Mucosa of descending colon (tissue), 3 donors: ENCODE measurements around the gene TUBA3C. TPM values are rescaled to one million over a fixed set of nuclear protein-coding genes. Genes with fewer than 3 reads are reported as not detected.

Experiments
- ATAC-seq: fragments of 200-7000 bp; cut with Tn5 transposase; one replicate; pipeline ENCODE4 v1.9.1; 2020; ENCODE audit warnings: mild to moderate bottlenecking, moderate library complexity
- DNase-seq, 3 donors: peaks; one replicate each; pipeline ENCODE4 v3.0.0-alpha.2; 2020
- H3K36me3 ChIP-seq: fragments of 200-600 bp; one replicate; pipeline ENCODE4 v1.8.0; 2021; ENCODE audit warnings: low read depth, mild to moderate bottlenecking
- H3K4me1 ChIP-seq: fragments of 200-600 bp; one replicate; pipeline ENCODE4 v1.8.0; 2021; ENCODE audit warnings: low read depth, mild to moderate bottlenecking
- H3K4me3 ChIP-seq: fragments of 200-600 bp; one replicate; pipeline ENCODE4 v1.8.0; 2021; ENCODE audit warnings: mild to moderate bottlenecking
- H3K9me3 ChIP-seq: fragments of 200-600 bp; one replicate; pipeline ENCODE4 v1.8.0; 2021; ENCODE audit warnings: mild to moderate bottlenecking
- intact Hi-C, 2 donors: fragments of 100-400 bp; cut with DNase I in 1 of 2; cut with micrococcal nuclease in 1 of 2; formaldehyde crosslinking; loops; one replicate each; pipeline versions ENCODE4 v1.11.0 to v1.11.1; 2022; cut with DNase I, micrococcal nuclease
- total RNA-seq, 3 donors: library from RNA; stranded (reverse); fragmentation: NEBNext Ultra II Directional in 2 of 3; extraction: Animal tissue kit (Norgen Biotek cat#: 25700) in 2 of 3; gene quantifications; one replicate each; pipeline versions ENCODE4 v1.2.1 to v1.2.4, GENCODE V29; 2021 to 2023
- TF ChIP-seq, protein P1 (sequence below): fragments of 200-600 bp; IDR thresholded peaks from one replicate; pipeline ENCODE4 v1.8.0; 2022; ENCODE audit warnings: antibody characterized with exemption, mild to moderate bottlenecking
- donor health status: DM: no; HTN: no; CAD: no; lungs with moderate emphysema.
- donor health status: DM: no; HTN: no; CAD: no.
- donor health status: DM: no; HTN: yes; CAD: no.

The TUBA3C gene
- total RNA-seq, 3 donors from 2014 or later, result not detected

DNA sequence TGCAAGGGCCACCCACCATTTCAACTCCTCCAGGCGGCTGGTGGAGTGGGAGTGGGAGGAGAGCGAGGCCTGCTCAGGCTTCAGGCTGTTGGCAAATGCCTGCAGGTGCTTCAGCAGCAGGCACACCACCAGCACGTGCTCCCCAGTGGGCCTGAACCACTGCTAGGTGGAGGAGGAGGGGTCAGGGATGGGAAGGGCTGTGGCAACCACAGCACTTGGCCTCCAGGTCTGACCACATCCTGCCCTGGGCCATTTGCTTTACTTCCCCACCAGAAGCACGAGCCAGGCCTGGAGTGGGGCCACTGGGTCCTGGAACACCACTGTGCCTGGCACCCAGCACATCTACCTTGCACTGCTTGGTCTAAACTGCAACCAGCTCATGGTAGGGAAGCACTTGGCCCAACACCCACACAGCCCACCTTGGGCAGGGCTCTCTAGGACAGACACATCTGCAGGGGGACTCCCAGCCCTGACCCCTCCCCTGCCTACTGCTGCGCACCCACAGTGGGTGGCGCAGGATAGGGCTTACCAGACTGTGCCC is 26.2 kb downstream of the TUBA3C start:
- intact Hi-C loops, result no loop called here
- H3K36me3 ChIP-seq, result no peaks in the 10 kb centered on the region
- H3K4me3 ChIP-seq, result no peak overlapping the region
- TF ChIP-seq, protein P1, sequence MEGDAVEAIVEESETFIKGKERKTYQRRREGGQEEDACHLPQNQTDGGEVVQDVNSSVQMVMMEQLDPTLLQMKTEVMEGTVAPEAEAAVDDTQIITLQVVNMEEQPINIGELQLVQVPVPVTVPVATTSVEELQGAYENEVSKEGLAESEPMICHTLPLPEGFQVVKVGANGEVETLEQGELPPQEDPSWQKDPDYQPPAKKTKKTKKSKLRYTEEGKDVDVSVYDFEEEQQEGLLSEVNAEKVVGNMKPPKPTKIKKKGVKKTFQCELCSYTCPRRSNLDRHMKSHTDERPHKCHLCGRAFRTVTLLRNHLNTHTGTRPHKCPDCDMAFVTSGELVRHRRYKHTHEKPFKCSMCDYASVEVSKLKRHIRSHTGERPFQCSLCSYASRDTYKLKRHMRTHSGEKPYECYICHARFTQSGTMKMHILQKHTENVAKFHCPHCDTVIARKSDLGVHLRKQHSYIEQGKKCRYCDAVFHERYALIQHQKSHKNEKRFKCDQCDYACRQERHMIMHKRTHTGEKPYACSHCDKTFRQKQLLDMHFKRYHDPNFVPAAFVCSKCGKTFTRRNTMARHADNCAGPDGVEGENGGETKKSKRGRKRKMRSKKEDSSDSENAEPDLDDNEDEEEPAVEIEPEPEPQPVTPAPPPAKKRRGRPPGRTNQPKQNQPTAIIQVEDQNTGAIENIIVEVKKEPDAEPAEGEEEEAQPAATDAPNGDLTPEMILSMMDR, result no peak
- no peak for DNase-seq
- no peak for ATAC-seq
- no peaks in the 10 kb centered on the region for H3K4me1 ChIP-seq
- peaks cover 79% of the 10 kb centered on the region for H3K9me3 ChIP-seq

GRCh38 chr13:19154843-19155242 is 26.8 kb downstream of the TUBA3C start:
- no peak for DNase-seq
- ATAC-seq, result no peak
- H3K9me3 ChIP-seq, result peaks cover 79% of the 10 kb centered on the region
- H3K4me1 ChIP-seq, result no peaks in the 10 kb centered on the region
- no peak overlapping the region for H3K4me3 ChIP-seq
- H3K36me3 ChIP-seq, result no peaks in the 10 kb centered on the region
- intact Hi-C loops, result no loop called here
- TF ChIP-seq, protein P1, result no peak

- Histone ChIP-seq H3K9me3 (peaks cover 79% of the 10 kb centered on the region), H3K4me3 (no peak overlapping the region), H3K4me1 (no peaks in the 10 kb centered on the region), H3K36me3 (no peaks in the 10 kb centered on the region)
- DNase-seq (no peak), ATAC-seq (no peak)
- TF ChIP-seq, protein P1, result no peak
- intact Hi-C loops, result no loop called here
Observed at GRCh38 chr13:19153782-19154450, 27.7 kb downstream of the TUBA3C start.

DNA sequence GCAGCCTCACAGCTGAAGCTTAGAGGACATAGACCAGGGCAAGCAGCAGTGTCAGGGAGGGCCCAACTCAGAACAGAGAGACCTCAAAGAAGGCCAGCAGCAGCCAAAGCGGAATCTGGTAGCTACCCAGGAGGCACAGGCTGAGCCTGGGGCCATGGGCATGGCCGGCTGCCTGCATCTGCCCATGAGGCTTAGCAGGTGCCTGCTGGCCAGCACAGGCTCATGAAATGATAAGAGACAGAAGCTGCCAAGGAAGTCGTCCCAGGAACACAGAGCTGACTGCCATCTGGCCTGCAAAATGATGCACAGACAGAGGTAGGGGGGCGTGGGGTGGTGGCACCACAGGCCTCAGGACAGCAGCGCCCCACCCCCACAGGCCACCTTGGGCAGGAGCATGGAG is 29.2 kb downstream of the TUBA3C start:
- Histone ChIP-seq H3K4me3 (no peak overlapping the region), H3K9me3 (peaks cover 80% of the 10 kb centered on the region), H3K36me3 (no peaks in the 10 kb centered on the region), H3K4me1 (no peaks in the 10 kb centered on the region)
- ATAC-seq (no peak), DNase-seq (no peak)
- intact Hi-C loops, result no loop called here
- TF ChIP-seq, protein P1, result no peak

DNA sequence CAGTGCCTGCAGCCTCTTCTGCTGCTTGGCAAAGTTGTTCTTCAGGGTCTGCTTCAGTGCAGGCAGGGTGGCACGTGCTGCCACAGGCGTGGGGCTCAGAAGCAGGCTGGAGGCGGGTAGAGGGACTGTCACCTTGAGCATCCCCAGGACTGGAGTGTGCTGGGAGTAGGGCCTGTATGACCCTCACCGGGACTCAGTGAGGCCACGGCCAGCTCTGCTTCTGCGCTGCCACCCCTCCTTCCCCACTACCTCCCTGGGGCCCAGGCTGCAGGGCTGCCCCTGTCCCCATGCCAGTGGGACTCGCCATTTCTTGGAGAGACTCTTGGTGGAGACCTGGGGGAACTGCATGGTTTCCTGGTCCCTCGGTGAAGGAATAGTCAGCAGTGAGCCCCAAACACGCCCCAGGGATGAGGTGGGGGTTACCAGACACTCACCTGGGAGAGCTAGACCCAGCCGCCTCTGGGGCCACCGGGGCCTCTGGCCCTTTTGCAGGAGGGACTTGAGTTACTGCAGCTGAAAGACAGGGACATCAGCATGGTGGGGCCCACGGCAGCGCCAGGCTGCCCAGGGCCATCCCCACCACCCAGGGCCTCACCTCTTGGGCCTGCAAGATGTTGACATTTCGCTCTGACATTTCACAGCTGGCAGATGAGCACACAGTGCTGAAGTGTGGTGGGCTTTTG is 29.9 kb downstream of the TUBA3C start:
- Histone ChIP-seq H3K36me3 (no peaks in the 10 kb centered on the region), H3K4me1 (no peaks in the 10 kb centered on the region), H3K4me3 (no peak overlapping the region), H3K9me3 (peaks cover 80% of the 10 kb centered on the region)
- ATAC-seq, result no peak
- no peak for DNase-seq
- intact Hi-C loops, result no loop called here
- TF ChIP-seq, protein P1, result no peak
